A172 (cell line): ENCODE results near the gene ARFIP2. TPM values are rescaled to one million over a fixed set of nuclear protein-coding genes. Genes with fewer than 3 reads are reported as not detected.

Source experiments
- DNase-seq: peaks from one replicate; pipeline ENCODE4 v3.0.0-alpha.2; 2015; ENCODE audit warnings: low spot score
- total RNA-seq: library from RNA; depleted of rRNA; stranded (reverse); fragments of >200 nt; shearing (Covaris generic); gene quantifications from 2 replicates; pipeline ENCODE4 v1.2.3, GENCODE V29; 2014; rRNA removed

Gene ARFIP2
- total RNA-seq, 1 experiment from 2014 or later = 68.6 TPM

GRCh38 chr11:6443269-6444003 lies 37.7 kb downstream of the ARFIP2 start:
- peak; percentile 47 for DNase-seq

GRCh38 chr11:6442441-6442840 lies 38.7 kb downstream of the ARFIP2 start:
- DNase-seq = no peak

DNA sequence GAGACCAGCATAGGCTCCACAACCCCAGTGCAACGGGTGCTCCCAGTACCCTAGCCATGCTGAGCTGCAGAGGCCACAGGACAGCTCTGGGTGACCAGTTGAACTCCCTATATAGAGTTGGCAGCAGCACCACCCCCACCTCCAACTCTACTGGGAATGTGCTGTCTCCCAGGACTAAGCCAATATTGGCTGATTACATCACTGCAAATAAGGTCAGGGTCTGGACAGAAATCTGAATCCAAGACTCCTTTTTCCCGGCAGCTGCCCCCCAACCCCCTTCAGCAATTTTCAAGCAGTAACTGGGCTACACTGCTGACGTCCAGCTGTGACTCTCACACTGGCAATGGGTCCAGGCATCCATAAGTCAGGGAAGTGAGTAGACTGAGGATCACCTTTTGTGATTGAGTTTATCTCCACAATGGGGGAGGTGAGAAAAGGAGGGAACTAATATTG lies 40.2 kb downstream of the ARFIP2 start, which contains the start of gene HPX:
Gene HPX, minus strand, starts transcription at position 82 of the 453 bp plus-strand sequence. Its CDS starts 24 bp downstream, at position 58.
- DNase-seq = no peak

DNA sequence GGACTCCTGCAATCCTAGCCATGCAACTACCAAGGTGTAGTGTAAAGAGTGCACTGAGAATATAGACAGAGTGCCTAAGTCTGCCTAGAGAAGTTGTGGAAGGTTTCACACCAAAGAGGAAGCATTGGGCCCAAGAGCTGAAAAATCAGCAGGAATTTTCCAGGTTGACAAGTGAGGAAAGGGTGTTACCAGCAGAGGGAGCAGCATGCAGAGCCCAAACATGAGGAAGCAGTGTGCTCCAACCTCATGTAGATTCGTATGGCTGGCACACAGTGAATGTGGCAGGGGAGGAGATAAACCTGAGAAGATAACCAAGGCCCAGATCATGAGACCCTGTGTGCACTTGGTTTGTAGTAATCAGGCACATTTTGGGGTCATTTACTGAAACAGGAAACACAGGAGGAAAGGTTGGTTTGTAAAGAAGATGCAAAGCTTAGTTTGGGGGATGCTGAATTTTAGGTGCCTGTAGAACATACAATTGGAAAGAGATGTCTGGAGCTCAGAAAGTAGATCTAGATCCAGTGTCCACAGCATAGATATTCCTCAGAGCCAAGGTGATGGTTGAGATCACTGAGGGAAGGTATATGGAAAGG lies 42.1 kb downstream of the ARFIP2 start:
- peak; percentile 45 for DNase-seq

GRCh38 chr11:6437993-6438392 lies 43.1 kb downstream of the ARFIP2 start:
- no peak for DNase-seq

- no peak for DNase-seq
These were observed 43.7 kb downstream of the ARFIP2 start for GRCh38 chr11:6437423-6437822.

DNA sequence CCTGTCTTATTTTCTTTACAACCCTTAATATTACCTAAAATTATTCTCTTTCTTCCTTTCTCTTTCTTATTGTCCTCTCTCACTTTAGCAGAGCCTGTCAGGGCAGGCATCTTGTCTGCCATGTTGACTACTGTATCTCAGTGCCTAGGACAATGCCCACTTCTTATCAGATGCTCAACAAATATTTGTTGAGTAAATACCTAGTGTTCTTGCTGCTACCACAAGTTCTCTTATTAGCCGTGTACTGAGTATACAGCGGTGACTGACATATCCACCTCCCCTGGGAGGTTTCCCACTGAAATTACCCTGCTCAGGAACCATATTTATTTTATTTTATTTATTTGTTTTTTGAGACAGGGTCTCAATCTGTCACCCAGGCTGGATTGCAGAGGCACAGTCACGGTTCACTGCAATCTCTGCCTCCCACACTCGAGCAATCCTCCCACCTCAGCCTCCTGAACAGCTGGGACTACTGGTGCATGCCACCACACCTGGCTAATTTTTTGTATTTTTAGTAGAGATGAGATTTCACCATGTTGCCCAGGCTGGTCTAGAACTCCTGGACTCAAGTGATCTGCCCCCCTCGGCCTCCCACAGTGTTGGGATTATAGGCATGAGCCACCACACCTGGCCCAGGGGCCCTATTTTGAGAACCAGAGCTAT lies 47.0 kb downstream of the ARFIP2 start:
- DNase-seq = no peak

DNA sequence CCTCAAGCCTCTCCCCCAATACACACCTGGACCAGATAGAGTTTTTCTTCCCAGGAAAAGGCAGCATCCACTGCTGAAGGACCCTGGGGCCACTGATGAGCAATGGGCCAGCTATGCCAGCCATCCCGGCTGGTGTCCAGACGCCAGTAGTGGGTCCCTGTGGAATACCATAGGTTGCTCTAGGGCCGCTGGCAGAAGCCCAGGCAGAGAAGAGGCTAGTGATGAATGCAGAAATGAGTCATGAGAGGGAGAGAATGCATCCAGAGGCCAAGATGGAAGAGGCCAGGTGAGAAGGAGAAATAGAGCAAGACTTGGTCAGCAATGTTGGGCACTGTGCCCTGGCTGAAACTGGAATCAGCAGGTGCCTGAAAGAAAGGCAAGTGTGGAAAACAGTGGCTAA lies 49.3 kb downstream of the ARFIP2 start:
- DNase-seq = peak; percentile 98

DNA sequence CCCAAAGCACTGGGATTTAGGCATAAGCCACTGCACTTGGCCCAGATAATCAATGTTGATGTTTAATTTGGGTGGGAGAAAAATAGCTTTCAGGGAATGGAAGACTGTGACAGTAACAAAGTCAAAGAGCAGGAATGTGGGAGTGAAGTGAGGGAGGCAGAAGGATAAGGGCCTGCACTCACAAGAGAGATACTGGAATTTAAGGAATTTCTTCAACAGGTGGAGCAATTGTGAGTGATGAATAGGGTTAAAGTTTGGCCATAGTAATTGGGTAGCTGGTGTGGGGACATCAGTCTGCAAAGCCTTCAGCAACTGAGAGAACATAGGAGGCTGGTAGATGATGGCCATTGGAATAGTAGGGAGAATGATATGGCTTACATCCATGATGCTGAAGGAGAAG lies 53.6 kb downstream of the ARFIP2 start:
- no peak for DNase-seq

Other genes starting within 250 kb of the ARFIP2 start
- 9.6 and 13.1 TPM in 2 replicates for gene FHIP1B, start 246.7 kb downstream of the ARFIP2 start, total RNA-seq
- gene CNGA4, start 242.2 kb downstream of the ARFIP2 start, total RNA-seq = 0.17 TPM in 1 of 2 replicates, not detected in the other
- gene CCKBR, start 221.5 kb downstream of the ARFIP2 start, total RNA-seq = not detected in 2 replicates
- gene CAVIN3, start 160.8 kb downstream of the ARFIP2 start, total RNA-seq = not detected in 2 replicates
- 140 and 147 TPM in 2 replicates for gene SMPD1, start 90.9 kb downstream of the ARFIP2 start, total RNA-seq
- 58.4 and 63.3 TPM in 2 replicates for gene APBB1, start 62.2 kb downstream of the ARFIP2 start, total RNA-seq
- gene HPX, start 40.3 kb downstream of the ARFIP2 start, total RNA-seq = 0.14 and 0.74 TPM in 2 replicates
- gene TRIM3, start 7.4 kb downstream of the ARFIP2 start, total RNA-seq = 27.3 and 32.8 TPM in 2 replicates
- gene TIMM10B, start 170 bp upstream of the ARFIP2 start, total RNA-seq = 32.4 and 58.1 TPM in 2 replicates
- gene DNHD1, start 15.9 kb upstream of the ARFIP2 start, total RNA-seq = 1.9 and 3.0 TPM in 2 replicates
- 14.0 and 35.3 TPM in 2 replicates for gene RRP8, start 122.3 kb upstream of the ARFIP2 start, total RNA-seq
- gene ILK, start 122.4 kb upstream of the ARFIP2 start, total RNA-seq = 210 and 231 TPM in 2 replicates
- gene TAF10, start 130.9 kb upstream of the ARFIP2 start, total RNA-seq = 53.6 and 67.5 TPM in 2 replicates
- gene TPP1, start 138.1 kb upstream of the ARFIP2 start, total RNA-seq = 31.7 and 34.9 TPM in 2 replicates
- gene DCHS1, start 174.5 kb upstream of the ARFIP2 start, total RNA-seq = 2.3 and 3.8 TPM in 2 replicates
- 121 and 417 TPM in 2 replicates for gene MRPL17, start 202.0 kb upstream of the ARFIP2 start, total RNA-seq